Raji (cell line): ENCODE measurements around the gene TNNI3K.

Experiments used
- POLR2A ChIP-seq: IDR thresholded peaks from 2 replicates; pipeline ENCODE4 v1.6.1; 2011; ENCODE audit warnings: low read depth, low read length, control low read depth; ENCODE audit not compliant: insufficient read depth

Gene TNNI3K

GRCh38 chr1:74513411-74514300 is 278.5 kb downstream of the TNNI3K start:
- TF ChIP-seq POLR2A: no peak

GRCh38 chr1:74517599-74518051 is 282.4 kb downstream of the TNNI3K start:
- TF ChIP-seq POLR2A: no peak

GRCh38 chr1:74522148-74522547 is 287.0 kb downstream of the TNNI3K start:
- no peak for TF ChIP-seq POLR2A

DNA sequence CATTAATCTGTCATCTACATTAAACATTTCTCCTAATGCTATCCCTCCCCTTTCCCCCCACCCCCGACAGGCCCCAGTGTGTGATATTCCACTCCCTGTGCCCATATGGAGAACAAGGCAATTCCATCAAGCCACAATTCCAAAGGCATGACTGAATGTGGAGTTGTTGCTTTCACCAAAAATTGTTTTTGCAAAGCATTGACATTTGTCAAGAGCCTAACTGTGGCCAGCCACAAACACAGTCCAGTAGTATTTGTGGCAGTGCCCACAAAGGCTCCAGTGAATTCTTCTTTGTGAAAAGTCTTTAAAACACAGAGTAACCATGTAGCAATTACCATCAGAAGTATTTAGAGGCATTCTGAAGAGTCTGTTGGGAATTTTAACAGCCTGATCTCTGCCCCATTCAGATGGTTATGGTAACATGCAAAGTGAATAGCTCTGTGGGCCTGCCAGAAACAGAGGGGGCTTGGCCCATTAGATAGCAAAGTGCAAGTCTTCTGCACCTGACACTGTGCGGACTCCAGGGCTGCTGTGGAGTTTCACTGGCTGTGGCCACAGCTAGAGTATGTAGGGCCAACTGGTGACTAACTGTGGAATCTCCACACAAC is 288.8 kb downstream of the TNNI3K start:
- TF ChIP-seq POLR2A: no peak

DNA sequence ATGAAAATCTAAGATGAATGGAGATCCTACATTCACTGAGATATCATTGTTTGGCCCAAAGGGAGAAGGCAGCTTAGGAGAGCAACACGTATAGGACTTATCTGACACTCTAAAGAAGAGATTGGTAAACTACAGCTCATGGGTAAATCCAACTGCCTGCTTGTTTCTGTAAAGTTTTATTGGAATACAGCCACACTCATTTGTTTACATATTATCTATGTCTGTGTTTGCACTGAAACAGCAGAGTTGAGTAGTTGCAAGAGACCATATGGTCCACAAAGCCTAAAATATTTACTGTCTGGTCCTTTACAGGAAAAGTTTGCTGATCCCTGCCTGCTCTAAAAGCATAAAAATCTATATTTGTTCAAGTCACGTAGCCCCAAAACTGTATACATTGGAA is 291.5 kb downstream of the TNNI3K start:
- TF ChIP-seq POLR2A: no peak

- TF ChIP-seq POLR2A: no peak
Observed at GRCh38 chr1:74528123-74528522, 292.9 kb downstream of the TNNI3K start.

GRCh38 chr1:74530892-74531291 is 295.7 kb downstream of the TNNI3K start:
- no peak for TF ChIP-seq POLR2A

GRCh38 chr1:74531796-74532195 is 296.6 kb downstream of the TNNI3K start:
- no peak for TF ChIP-seq POLR2A

DNA sequence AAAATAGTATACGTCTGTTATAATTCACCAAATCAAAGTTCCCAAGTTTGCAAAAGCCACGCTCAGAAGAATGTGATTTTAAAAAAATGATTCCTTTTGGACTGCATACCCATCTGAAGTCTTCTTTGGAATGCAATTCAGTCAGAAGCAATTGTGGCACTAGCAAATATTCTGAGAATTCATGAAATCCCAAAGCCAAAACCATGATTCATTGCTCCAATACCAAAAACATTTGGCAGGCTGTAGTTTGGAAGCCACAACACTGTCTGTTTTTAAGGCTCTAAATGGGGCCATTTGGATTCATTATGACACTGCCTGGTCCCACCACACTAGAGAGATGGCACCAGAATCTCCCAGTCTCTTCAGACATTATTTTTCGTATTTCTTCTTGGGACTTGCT is 299.1 kb downstream of the TNNI3K start:
- TF ChIP-seq POLR2A: no peak

DNA sequence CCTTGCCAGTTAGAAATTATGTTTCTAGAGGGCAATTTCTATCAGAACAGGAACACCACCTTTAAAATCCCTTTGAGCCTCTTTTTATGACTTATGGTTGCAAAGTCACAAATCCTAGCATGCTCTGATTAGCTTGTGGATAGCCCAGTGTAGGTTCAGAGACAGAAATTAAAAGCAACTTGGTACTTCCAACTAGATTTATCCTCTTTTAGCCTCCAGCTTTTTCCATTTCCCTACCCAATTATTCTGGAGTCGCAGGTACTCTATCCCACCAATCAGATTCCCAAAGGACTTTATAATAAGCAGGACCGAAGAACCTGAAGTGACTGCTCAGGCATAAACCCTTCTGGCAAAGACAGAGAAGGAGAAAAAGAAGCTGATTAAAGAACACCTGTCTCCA is 310.6 kb downstream of the TNNI3K start:
- TF ChIP-seq POLR2A: no peak

DNA sequence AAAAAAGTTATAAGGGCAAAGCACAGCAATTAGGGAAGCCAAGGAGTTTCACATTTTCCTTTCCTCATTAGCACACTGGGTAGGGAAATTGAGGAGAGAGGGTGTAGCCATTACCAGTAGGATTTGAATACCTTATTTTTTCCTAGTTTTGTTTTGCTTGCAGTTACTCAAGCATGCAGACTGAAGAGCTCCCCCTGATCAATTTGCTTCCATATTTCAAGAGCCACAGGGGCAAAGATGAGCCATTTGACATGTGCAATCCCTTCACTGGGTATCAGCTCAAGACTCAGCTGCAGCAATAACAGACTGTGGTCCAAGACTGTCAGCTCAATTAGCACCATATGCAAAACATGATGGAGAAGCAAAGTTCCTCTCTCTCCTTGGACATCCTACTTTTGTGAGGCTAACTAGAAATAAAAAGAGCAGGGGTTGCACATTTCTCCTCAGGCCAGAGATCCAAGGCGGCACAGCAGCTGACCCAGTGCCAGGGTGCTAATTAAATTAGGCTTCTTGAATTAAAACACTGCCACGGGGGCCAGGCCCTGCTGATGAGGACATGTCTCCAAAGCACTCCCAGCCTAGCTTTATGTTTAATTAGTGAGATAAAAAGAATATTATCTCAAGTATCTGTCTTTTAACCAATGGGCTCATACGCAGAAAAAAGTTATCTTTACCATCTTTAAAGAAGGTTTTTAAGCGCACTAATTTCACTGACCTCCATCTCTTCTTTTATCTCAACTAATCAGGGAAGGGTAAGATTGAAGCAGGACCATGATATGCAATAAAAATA is 314.0 kb downstream of the TNNI3K start:
- TF ChIP-seq POLR2A: no peak

DNA sequence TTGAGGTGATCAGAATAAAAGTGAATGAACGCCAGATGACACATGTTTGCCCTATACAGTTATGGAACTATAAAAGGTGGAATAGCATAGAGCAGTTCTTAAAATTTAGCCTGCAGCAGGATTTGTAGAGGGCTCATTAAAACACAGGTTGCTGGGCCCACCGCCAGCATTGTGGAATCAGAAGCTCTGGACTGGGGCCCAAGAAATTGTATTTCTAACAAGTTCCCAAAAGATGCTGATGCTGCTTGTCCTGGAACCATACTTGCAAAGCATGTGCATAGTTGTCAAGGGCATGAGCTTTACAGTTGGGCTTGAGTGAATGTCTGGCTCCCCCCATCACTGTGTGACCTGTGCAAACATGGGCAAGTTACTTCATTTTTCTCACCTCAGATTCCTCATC is 314.7 kb downstream of the TNNI3K start:
- no peak for TF ChIP-seq POLR2A

DNA sequence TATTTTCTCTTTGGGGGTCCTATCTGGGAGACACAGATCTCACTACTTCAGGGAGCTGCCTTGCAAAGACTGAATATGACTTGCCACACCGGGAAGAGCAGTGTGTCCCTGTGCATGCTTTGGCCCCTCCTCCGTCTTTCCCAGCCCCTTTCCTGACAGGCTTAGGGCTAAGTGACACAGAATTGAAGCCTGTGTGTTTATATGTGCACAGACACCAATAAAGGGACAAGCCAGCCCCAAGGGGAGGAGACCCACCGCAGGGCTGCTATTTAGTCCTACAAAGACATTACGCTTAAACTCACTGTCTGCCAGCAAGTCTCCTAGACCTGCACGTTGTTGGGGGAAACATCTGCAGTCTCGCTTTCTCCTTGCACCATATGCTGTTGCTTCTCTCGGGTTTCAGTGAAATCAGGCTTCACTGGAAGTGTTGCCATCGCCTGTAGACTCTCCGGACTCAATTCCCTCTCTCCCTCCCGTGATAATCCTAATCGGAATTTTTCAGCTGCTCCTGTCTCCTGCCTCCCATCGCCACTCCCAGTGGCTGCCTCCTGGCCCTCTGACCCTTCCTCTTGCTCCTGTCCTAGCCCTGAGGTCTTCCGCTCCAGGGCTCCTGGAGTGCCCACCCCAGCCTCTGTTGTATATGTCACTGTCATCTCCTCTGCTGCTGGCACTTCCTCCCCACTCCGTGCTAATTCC is 335.8 kb downstream of the TNNI3K start:
- no peak for TF ChIP-seq POLR2A

- TF ChIP-seq POLR2A: no peak
Observed at GRCh38 chr1:74571493-74571800, 336.3 kb downstream of the TNNI3K start.

GRCh38 chr1:74571891-74572290 is 336.7 kb downstream of the TNNI3K start:
- TF ChIP-seq POLR2A: no peak
